ENCODE measurements around the gene SCAMP4. TPM values are rescaled to one million over a fixed set of nuclear protein-coding genes. Genes with fewer than 3 reads are reported as not detected.

The SCAMP4 gene
- total and polyA plus RNA-seq, 2 of the 13 experiments (the other 11 are each of a cell fraction or from before 2014, with no cell fraction given): 10.7 to 13.7 TPM

DNA sequence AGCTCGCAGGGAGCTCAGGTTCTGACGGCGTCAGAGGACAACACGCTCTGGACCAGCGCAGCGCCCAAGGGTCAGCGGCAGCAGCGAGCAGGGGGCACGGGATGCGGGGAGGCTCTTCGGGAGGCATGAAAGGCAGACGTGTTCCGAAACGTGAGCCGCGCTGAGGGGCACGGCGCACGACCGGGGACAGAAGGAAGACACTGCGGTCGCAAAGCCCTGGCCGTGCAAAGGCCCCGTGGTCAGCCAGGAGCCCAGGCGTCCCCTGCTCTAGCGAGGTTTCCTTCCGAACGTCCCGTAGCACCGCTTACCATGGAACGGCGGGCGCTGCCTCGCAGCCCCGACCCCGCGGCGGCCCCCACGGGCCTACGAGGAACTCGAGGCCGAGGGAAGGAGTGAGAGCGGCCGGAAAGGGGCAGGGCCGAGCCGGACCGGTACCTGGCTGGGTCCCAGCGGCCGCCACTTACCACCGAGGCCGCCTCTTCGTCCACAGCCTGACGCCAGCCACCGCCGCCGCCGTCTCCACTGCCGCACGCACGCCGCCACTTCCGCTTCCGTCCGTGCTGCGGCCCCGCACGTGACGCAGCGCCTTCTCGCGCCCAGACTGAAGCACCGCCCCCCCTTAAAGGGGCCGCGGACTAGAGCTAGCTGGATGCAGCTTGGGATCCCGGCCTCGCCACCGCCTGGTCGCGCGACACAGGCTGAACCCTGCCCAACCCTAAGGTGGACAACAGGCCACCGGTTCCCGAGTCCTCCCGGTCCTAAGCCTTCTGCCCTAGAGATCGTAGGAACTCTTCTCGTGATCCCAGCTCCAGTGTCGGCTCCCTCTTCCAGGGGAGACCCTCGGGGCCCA, 29.3 kb upstream of the SCAMP4 start (continued):
- TF ChIP-seq NFIB (CRISPR knock-in tag; IDR thresholded peaks at IDR 0.05; ENCODE audit: borderline replicate concordance) (no peak; the same call in 1 of the 2 replicates), RFX5 (IDR thresholded peaks at IDR 0.05; ENCODE audit: low read depth, low read length) (no peak), CHD2 (IDR thresholded peaks at IDR 0.05; ENCODE audit: low read depth, low read length) (no peak), ARNT2 (CRISPR knock-in tag; IDR thresholded peaks at IDR 0.05; ENCODE audit: low read depth) (peak; percentile 95), TARDBP (CRISPR knock-in tag; IDR thresholded peaks at IDR 0.05) (0 out of 2 replicates have a peak, but pooled peaks have one; percentile 29), ZNF563 (CRISPR knock-in tag; IDR thresholded peaks at IDR 0.05) (peak; percentile 59; the same call in 1 of the 2 replicates), ATAD3A (CRISPR knock-in tag; IDR thresholded peaks at IDR 0.05) (no peak), CENPX (CRISPR knock-in tag; IDR thresholded peaks at IDR 0.05) (no peak), ZNF598 (CRISPR knock-in tag; IDR thresholded peaks at IDR 0.05; ENCODE audit: borderline replicate concordance) (0 out of 2 replicates have a peak, but pooled peaks have one; percentile 68), PAX8 (CRISPR knock-in tag; IDR thresholded peaks at IDR 0.05; ENCODE audit: borderline replicate concordance) (peak; percentile 88; the same call in 1 of the 2 replicates), KDM6A (CRISPR knock-in tag; IDR thresholded peaks at IDR 0.05; ENCODE audit: low read depth) (no peak), HNRNPUL1 (IDR thresholded peaks at IDR 0.05; ENCODE audit: low read depth, low read length) (no peak; the same call in 1 of the 2 replicates), PRPF4 (IDR thresholded peaks at IDR 0.05; ENCODE audit: low read depth, low read length, poor library complexity, severe bottlenecking) (no peak), ZNF615 (CRISPR knock-in tag; IDR thresholded peaks at IDR 0.05; ENCODE audit: borderline replicate concordance) (no peak), PCBP1 (IDR thresholded peaks at IDR 0.05; ENCODE audit: borderline replicate concordance, low read depth, low read length) (0 out of 2 replicates have a peak, but pooled peaks have one; percentile 77), SUZ12 (IDR thresholded peaks at IDR 0.05; ENCODE audit: low read depth, low read length) (no peak), HOXA9 (CRISPR knock-in tag; IDR thresholded peaks at IDR 0.05; ENCODE audit: borderline replicate concordance) (no peak), MED1 (CRISPR knock-in tag; IDR thresholded peaks at IDR 0.05) (peak; percentile 76), ZNF354B (CRISPR knock-in tag; IDR thresholded peaks at IDR 0.05) (no peak), ZNF891 (CRISPR knock-in tag; IDR thresholded peaks at IDR 0.05) (0 out of 2 replicates have a peak, but pooled peaks have one; percentile 68), SNAPC2 (CRISPR knock-in tag; IDR thresholded peaks at IDR 0.05) (no peak), ZSCAN29 (CRISPR knock-in tag; conservative IDR thresholded peaks at IDR 0.05) (peak; percentile 89), ZFX (CRISPR knock-in tag; IDR thresholded peaks at IDR 0.05; ENCODE audit: low read depth) (peak; percentile 79), CBX2 (IDR thresholded peaks at IDR 0.05; ENCODE audit: low read depth, low read length) (no peak), CBX2 (CRISPR knock-in tag; IDR thresholded peaks at IDR 0.05; ENCODE audit: low read depth) (no peak), ZFP36 (IDR thresholded peaks at IDR 0.05; ENCODE audit: borderline replicate concordance, low read depth, low read length, partially characterized antibody) (no peak), MED13 (CRISPR knock-in tag; IDR thresholded peaks at IDR 0.05) (no peak), ZNF775 (CRISPR knock-in tag; IDR thresholded peaks at IDR 0.05; ENCODE audit: borderline replicate concordance) (no peak)
- TF ChIP-seq, protein P1, sequence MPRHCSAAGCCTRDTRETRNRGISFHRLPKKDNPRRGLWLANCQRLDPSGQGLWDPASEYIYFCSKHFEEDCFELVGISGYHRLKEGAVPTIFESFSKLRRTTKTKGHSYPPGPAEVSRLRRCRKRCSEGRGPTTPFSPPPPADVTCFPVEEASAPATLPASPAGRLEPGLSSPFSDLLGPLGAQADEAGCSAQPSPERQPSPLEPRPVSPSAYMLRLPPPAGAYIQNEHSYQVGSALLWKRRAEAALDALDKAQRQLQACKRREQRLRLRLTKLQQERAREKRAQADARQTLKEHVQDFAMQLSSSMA (CRISPR knock-in tag; IDR thresholded peaks at IDR 0.05): peak; percentile 13; the same call in 1 of the 2 replicates
- TF ChIP-seq, protein P2, sequence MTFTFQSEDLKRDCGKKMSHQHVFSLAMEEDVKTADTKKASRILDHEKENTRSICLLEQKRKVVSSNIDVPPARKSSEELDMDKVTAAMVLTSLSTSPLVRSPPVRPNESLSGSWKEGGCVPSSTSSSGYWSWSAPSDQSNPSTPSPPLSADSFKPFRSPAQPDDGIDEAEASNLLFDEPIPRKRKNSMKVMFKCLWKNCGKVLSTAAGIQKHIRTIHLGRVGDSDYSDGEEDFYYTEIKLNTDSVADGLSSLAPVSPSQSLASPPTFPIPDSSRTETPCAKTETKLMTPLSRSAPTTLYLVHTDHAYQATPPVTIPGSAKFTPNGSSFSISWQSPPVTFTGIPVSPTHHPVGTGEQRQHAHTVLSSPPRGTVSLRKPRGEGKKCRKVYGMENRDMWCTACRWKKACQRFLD (CRISPR knock-in tag; IDR thresholded peaks at IDR 0.05; ENCODE audit: borderline replicate concordance): peak; percentile 89; the same call in 1 of the 2 replicates

Data from HepG2 (cell line).